T-helper 17 cell (primary cell): ENCODE data around the gene HOXD11. TPM values are rescaled to one million over a fixed set of nuclear protein-coding genes. Genes with fewer than 3 reads are reported as not detected.

Experiments used
- ATAC-seq: fragments of 150-1000 bp; cut with Tn5 transposase; 2 replicates; pipeline ENCODE4 v1.10.0; 2021; ENCODE audit warnings: mild to moderate bottlenecking, moderate library complexity
- DNase-seq, 3 donors: peaks; one replicate each; pipeline versions ENCODE4 v3.0.0 to v3.0.0-alpha.2; 2020 to 2021
- H3K9me3 ChIP-seq: one replicate; pipeline ENCODE4 v1.7.0; 2013; ENCODE audit warnings: low read length, mild to moderate bottlenecking; ENCODE audit not compliant: control insufficient read depth, poor library complexity, severe bottlenecking
- H3K27ac Mint-ChIP-seq: one replicate; pipeline ENCODE4 v1.8.0; 2022; ENCODE audit warnings: mild to moderate bottlenecking, moderate library complexity, mixed read lengths
- H3K27me3 Mint-ChIP-seq: one replicate; pipeline ENCODE4 v1.8.0; 2022; ENCODE audit warnings: mixed read lengths
- H3K36me3 Mint-ChIP-seq: one replicate; pipeline ENCODE4 v1.8.0; 2022; ENCODE audit warnings: low read depth, mixed read lengths
- H3K4me1 Mint-ChIP-seq: one replicate; pipeline ENCODE4 v1.8.0; 2022; ENCODE audit warnings: mild to moderate bottlenecking, mixed read lengths
- H3K4me3 Mint-ChIP-seq: one replicate; pipeline ENCODE4 v1.8.0; 2022; ENCODE audit warnings: mild to moderate bottlenecking, moderate library complexity, mixed read lengths
- total RNA-seq, 4 donors: library from RNA in 2 of 4; stranded (reverse) in 2 of 4; gene quantifications; one replicate each; pipeline ENCODE4 v1.2.3 and lab custom pipeline; 2022 to 2026

HOXD11 gene
- total RNA-seq, 2 donors from 2014 or later: not detected

DNA sequence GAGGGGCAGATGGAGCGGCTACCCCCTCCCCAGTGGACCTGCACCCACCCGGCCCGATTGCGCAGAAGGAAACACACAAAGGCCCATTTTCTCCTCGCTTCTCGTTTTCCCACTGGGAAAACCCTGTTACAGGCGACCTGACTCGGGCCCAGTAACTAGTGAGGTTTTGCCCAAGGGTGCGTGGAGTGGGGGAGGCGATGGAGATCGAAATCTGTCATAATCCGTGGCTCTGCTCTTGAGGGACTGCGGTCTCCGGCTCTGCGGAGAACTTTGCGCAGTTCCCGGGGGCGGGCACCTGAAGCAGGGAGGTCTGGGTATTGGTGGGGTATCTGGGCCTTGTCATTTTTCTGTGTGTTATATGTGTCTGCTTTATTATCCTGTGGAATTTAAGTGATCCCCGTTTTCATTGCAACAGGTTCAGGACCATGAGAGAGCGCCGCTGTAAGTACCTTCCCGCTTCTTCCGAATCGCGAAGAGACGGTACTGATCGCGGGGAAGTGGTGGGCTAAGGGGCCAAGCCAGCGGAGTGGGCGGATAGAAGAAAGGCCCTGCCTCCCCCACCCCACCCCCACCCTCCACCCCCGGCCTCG is 40.2 kb downstream of the HOXD11 start:
- Mint-ChIP-seq H3K4me3 (peak overlapping the region; percentile 33), H3K27ac (no peak overlapping the region), H3K27me3 (peaks cover 94% of the 10 kb centered on the region), H3K4me1 (peaks cover 5% of the 10 kb centered on the region), H3K36me3 (peaks cover 5% of the 10 kb centered on the region)
- ATAC-seq (no peak), DNase-seq (no peak)
- H3K9me3 ChIP-seq: no peaks in the 10 kb centered on the region

DNA sequence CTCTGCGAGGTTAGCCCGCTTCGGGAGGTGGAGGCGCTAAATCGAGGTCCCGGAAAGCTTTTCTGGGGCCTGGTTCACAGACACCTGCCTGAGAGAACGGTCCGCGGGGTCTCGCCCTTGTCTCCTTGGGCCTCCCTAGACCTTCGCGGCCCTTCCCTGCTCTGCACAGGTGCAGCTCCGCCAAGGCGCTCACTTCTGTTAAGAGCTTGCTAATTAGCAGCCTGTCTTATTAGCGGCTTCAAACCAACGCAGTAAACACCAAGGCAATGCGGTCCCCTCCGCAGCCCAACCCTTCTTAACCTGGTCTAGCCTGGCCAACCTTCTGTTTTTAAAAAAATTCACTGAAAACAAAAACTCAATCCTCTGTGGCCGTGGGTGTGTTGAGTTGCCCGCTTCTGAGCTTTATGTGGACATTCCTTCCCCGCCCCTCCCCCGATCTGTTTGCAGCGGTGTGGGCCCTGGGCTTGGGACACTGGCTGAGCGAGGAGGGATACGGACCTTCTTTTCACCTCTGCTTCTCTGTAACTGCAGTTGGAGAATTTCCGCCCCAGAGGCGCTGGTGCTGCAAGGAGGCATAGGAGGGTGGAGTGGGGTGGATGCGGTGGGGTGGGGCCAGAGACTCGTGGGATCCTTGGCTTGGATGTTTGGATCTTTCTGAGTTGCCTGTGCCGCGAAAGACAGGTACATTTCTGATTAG is 40.9 kb downstream of the HOXD11 start:
- no peak for DNase-seq
- H3K36me3 Mint-ChIP-seq: peaks cover 4% of the 10 kb centered on the region
- no peak overlapping the region for H3K27ac Mint-ChIP-seq
- ATAC-seq: no peak
- H3K4me1 Mint-ChIP-seq: peaks cover 5% of the 10 kb centered on the region
- H3K4me3 Mint-ChIP-seq: peak overlapping the region; percentile 45
- H3K9me3 ChIP-seq: no peaks in the 10 kb centered on the region
- H3K27me3 Mint-ChIP-seq: peaks cover 94% of the 10 kb centered on the region

DNA sequence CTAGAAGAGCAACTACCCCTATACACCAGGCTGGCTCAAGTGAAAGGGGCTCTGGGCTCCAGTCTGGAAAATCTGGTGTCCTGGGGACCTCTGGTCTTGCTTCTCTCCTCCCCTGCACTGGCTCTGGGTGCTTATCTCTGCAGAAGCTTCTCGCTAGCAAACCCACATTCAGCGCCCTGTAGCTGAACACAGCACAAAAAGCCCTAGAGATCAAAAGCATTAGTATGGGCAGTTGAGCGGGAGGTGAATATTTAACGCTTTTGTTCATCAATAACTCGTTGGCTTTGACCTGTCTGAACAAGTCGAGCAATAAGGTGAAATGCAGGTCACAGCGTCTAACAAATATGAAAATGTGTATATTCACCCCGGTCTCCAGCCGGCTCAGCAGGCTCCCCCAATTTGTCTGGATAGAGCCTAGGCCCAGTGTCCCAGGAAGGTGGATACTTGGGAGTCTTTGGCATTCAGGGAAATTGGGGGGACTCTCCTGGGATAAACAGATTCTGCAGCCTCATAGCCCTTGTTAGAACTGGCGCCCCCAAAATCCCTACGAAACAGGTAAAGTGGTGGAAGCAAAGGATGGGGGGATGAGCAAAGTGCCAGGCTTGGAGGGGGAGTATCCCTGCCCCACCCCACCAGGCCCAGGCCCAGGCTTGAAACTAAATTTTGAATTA is 41.8 kb downstream of the HOXD11 start:
- no peaks in the 10 kb centered on the region for H3K9me3 ChIP-seq
- Mint-ChIP-seq H3K4me1 (peaks cover 5% of the 10 kb centered on the region), H3K27me3 (peaks cover 94% of the 10 kb centered on the region), H3K36me3 (peaks cover 3% of the 10 kb centered on the region), H3K27ac (no peak overlapping the region), H3K4me3 (no peak overlapping the region)
- DNase-seq (no peak), ATAC-seq (no peak)

DNA sequence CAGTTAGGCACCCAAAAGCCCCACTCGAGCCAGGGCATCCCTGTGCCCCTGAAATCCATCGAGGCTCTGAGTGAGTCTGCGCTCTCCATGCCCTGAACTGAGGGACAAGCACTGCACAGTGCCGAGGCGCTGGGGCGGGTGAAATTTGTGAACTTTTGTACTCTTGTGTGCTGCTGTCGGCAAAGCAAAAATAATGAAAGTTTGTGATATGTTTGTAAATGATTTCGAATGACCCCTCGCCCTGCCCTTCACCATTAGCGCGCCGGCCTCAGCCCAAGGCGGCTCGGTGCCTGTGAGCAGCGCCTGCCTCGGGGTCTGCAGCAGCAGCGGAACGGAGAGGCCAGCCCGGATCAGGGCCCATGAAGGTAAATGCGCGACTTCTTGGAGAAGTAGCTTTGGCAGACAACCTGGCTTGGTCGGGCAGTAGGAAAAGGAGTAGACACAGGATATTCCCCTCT is 42.4 kb downstream of the HOXD11 start:
- DNase-seq (no peak), ATAC-seq (no peak)
- H3K36me3 Mint-ChIP-seq: no peaks in the 10 kb centered on the region
- no peaks in the 10 kb centered on the region for H3K9me3 ChIP-seq
- H3K4me1 Mint-ChIP-seq: peaks cover 5% of the 10 kb centered on the region
- peaks cover 94% of the 10 kb centered on the region for H3K27me3 Mint-ChIP-seq
- no peak overlapping the region for H3K4me3 Mint-ChIP-seq
- H3K27ac Mint-ChIP-seq: no peak overlapping the region

DNA sequence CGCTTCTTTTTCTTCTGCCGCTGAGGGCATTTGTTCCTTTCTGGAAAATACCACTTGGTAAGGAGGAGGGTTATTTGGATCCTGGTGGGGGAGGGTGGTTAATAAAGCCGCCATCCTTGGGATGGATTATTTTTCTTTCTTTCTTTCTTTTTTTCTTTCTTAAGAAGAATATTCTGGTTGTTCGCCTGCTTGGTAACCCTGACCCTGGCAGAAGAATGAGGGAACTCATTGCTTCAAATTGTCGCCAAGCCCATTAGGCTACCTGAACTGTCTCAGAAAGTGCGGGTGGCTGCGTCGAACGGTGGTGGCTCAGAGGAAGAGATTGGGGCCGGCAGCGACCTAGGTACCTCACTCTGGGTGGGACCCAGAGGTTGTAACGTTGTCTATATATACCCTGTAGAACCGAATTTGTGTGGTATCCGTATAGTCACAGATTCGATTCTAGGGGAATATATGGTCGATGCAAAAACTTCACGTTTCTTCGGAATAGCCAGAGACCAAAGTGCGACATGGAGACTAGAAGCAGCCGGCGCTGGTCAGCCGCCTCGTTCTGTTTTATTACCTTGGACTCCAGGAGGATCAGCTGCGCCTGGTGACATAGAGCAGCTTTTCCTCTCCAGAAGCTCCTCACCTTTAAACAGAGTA is 43.0 kb downstream of the HOXD11 start:
- Mint-ChIP-seq H3K36me3 (no peaks in the 10 kb centered on the region), H3K27me3 (peaks cover 94% of the 10 kb centered on the region), H3K4me3 (no peak overlapping the region), H3K27ac (no peak overlapping the region), H3K4me1 (peaks cover 5% of the 10 kb centered on the region)
- no peaks in the 10 kb centered on the region for H3K9me3 ChIP-seq
- ATAC-seq (no peak), DNase-seq (no peak)

DNA sequence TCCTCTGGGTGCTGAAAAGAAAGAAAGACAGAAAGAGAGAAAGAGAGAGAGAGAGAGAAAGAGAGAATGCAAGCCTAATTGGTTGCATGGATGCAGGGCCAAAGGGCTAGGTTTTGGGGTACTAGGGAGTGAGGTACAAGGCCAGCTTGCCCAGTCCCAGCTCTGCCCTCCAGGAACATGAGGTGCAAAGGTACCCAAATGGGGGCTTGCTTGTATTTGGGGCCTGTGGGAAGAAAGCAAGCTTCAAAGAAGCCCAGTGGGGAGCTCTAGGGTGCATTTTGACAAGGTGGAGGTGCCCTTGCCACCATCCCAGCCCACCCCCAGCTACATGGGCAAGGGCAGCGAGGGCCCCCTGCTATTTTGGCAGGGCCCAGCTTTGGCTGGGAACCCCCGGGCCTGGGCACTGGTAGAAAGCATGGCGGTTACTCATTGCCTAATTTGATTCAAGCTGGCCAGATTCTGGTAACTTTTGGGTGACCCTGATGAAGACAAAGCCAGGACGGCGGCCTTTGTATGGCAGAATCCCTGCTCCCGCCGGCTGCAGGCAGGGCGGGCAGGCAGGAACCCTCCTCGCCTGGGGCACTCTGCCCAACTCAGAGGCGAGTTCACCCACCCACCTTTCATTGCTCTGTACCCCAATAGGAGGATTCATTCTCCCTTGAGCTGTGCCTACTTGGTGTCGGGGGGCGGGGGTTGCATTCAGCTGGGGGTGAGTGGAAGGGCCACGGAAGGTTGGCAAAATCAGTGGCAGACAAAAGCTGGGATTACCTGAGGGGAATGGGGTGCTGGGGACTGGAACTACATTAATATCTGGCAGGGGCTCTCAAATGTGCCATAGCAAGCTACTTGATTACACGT is 43.7 kb downstream of the HOXD11 start:
- H3K9me3 ChIP-seq: no peaks in the 10 kb centered on the region
- ATAC-seq (no peak), DNase-seq (no peak)
- no peak overlapping the region for H3K27ac Mint-ChIP-seq
- peaks cover 5% of the 10 kb centered on the region for H3K4me1 Mint-ChIP-seq
- H3K27me3 Mint-ChIP-seq: peaks cover 94% of the 10 kb centered on the region
- H3K4me3 Mint-ChIP-seq: no peak overlapping the region
- no peaks in the 10 kb centered on the region for H3K36me3 Mint-ChIP-seq

DNA sequence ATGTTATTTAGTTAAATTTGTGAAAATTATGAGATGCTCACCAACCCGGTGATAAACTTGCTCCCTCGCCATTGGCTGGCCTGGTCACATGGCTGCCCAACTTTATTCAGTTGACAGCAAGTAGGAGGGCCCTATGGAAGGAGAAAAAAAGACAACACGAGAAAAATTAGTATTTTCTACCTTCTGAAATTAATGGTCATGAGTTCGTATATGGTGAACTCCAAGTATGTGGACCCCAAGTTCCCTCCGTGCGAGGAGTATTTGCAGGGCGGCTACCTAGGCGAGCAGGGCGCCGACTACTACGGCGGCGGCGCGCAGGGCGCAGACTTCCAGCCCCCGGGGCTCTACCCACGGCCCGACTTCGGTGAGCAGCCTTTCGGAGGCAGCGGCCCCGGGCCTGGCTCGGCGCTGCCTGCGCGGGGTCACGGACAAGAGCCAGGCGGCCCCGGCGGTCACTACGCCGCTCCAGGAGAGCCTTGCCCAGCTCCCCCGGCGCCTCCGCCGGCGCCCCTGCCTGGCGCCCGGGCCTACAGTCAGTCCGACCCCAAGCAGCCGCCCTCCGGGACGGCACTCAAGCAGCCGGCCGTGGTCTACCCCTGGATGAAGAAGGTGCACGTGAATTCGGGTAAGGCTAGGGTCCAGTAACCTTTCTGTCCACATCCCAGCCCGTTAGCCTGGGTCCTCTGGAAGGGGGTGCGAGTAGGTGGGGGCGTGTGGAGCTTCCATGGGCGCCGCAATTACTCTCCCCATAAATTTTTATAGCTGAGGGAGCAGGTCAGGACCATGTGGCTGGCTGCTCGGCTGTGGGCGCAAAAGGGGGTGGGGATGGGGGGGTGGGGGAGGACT is 44.6 kb downstream of the HOXD11 start, which contains the start of gene HOXD4:
TSS of gene HOXD4 (plus strand) at position 109 of the 846 bp plus-strand sequence. CDS start at position 193, 84 bp downstream.
- Mint-ChIP-seq H3K36me3 (no peaks in the 10 kb centered on the region), H3K27ac (no peak within 1 kb of the TSS), H3K27me3 (peaks cover 94% of the 10 kb centered on the region), H3K4me1 (peaks cover 5% of the 10 kb centered on the region), H3K4me3 (no peak within 1 kb of the TSS)
- ATAC-seq (no peak), DNase-seq (no peak)
- no peaks in the 10 kb centered on the region for H3K9me3 ChIP-seq

DNA sequence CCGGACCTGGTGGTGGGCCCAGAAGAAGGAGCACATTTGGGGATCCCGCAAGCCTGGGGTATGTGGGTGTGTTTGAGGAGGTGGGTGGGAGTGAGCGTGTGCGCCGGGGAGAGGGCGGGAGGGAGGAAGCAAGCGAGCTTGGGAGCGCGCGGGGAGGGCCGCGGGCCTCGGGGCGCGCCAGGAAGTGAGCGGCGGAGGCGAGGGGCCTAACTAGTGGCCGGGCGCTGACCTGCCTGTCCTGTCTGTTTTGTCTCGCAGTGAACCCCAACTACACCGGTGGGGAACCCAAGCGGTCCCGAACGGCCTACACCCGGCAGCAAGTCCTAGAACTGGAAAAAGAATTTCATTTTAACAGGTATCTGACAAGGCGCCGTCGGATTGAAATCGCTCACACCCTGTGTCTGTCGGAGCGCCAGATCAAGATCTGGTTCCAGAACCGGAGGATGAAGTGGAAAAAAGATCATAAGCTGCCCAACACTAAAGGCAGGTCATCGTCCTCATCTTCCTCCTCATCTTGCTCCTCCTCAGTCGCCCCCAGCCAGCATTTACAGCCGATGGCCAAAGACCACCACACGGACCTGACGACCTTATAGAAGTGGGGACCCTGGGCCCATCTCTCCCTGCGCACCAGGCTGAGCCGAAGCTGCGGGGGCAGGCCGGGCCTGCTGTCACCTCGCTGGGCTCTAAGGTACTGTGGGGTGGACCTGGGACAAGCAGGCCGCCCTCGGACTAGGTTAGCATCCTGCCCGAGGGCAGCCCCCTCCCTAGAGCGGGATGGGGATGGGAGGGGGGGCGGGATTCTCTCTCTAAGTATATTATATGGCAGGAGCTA is 45.5 kb downstream of the HOXD11 start:
- Mint-ChIP-seq H3K4me1 (peaks cover 5% of the 10 kb centered on the region), H3K4me3 (no peak overlapping the region), H3K36me3 (peaks cover 2% of the 10 kb centered on the region), H3K27me3 (peaks cover 92% of the 10 kb centered on the region), H3K27ac (no peak overlapping the region)
- ATAC-seq (no peak), DNase-seq (no peak)
- H3K9me3 ChIP-seq: no peaks in the 10 kb centered on the region

DNA sequence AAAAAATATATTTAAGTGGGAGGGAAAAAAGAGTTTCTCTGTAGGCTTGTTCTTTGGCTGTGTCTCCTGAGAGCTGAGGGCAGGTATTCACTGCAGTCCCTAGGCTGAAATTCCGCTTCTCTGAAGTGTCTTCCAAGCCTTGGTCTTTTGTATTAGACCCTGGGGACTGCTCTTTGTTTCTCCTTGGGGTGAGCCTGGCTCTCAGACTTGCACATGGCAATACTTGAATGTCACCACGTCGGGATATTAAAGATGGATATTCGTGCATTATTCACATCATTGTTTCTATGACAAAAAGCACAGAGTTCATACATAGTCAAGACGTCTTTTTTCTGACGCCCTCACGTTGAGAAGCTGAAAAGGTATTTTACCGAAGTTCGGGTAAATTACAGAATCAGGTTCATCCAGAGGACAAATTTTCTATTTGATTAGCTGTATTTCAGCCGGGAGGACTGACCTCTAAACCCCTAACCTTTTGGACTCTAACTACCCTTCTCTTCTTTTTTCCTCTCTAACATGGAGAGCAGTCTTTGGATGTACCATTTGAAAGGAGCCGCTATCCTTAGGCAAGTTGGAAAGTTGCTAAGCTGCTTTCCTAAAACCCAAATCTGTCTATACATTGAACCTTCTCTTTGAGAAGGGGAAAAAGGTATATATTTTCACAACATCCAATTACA is 47.6 kb downstream of the HOXD11 start:
- H3K36me3 Mint-ChIP-seq: peaks cover 5% of the 10 kb centered on the region
- H3K27me3 Mint-ChIP-seq: peaks cover 86% of the 10 kb centered on the region
- ATAC-seq (no peak), DNase-seq (no peak)
- no peak overlapping the region for H3K27ac Mint-ChIP-seq
- peaks cover 7% of the 10 kb centered on the region for H3K4me1 Mint-ChIP-seq
- no peak overlapping the region for H3K4me3 Mint-ChIP-seq
- no peaks in the 10 kb centered on the region for H3K9me3 ChIP-seq

DNA sequence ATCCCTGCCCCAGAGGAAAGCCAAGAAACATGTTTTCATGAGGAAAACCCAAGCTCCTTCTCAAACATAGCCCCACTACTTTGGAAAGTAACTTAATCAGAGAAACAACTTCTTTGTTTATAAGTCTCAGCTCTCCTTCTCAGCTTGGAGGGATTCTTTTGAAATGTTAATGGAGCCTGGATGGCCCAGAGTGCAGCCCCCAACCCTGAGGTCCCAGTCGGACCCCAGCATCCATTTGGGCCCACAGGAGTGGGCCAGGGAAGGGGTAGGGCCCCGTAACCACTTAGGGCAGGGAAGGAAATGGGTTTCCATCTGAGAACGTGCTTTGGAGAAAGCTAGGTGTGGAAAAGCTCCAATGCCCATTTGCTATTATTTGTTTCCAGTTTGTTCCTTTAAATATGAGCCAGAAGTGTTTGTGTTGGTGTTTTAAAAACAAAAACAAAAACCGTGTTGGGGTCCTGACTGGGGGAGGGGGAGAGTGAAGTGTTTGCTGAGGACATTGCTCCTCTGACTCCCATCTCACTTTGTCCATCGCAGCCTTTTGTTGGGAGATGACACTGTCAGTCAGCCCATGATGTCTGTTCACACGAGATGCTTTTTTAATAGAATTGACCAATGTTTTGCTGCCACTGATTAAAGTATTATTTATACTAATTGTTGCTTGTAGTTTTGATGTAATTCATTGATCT is 48.4 kb downstream of the HOXD11 start:
- Mint-ChIP-seq H3K4me3 (no peak overlapping the region), H3K27me3 (peaks cover 83% of the 10 kb centered on the region), H3K36me3 (peaks cover 5% of the 10 kb centered on the region), H3K4me1 (peaks cover 7% of the 10 kb centered on the region), H3K27ac (no peak overlapping the region)
- no peaks in the 10 kb centered on the region for H3K9me3 ChIP-seq
- DNase-seq (no peak), ATAC-seq (no peak)
